WTC11 (cell line): ENCODE measurements around the gene DOP1A. TPM values are rescaled to one million over a fixed set of nuclear protein-coding genes. Genes with fewer than 3 reads are reported as not detected.

Source experiments
- ATAC-seq: fragments of 200-7000 bp; cut with Tn5 transposase; 2 replicates; pipeline ENCODE4 v1.10.0; 2021; ENCODE audit warnings: mild to moderate bottlenecking, moderate library complexity
- CTCF ChIA-PET: fragments of 300-600 bp; sonication (Branson Sonifier 250); formaldehyde crosslinking; loops from one replicate; lab custom pipeline; 2021; ENCODE audit warnings: antibody characterized with exemption; lab: Charles Lee
- POLR2A ChIA-PET: fragments of 350-600 bp; sonication (Branson Sonifier 250); formaldehyde crosslinking; loops from one replicate; lab custom pipeline; 2021; ENCODE audit warnings: antibody characterized with exemption; lab: Charles Lee
- DNase-seq: peaks from one replicate; pipeline ENCODE4 v3.0.0; 2021; ENCODE audit warnings: low spot score
- H3K27ac Mint-ChIP-seq: 2 replicates; pipeline ENCODE4 v1.8.0; 2021; ENCODE audit warnings: mixed read lengths
- H3K27me3 Mint-ChIP-seq: 2 replicates; pipeline ENCODE4 v1.8.0; 2021; ENCODE audit warnings: low read depth, mild to moderate bottlenecking, moderate library complexity, mixed read lengths
- H3K36me3 Mint-ChIP-seq: 2 replicates; pipeline ENCODE4 v1.8.0; 2021; ENCODE audit warnings: mixed read lengths
- H3K4me1 Mint-ChIP-seq: 2 replicates; pipeline ENCODE4 v1.8.0; 2022; ENCODE audit warnings: mixed read lengths
- H3K4me3 Mint-ChIP-seq: 2 replicates; pipeline ENCODE4 v1.8.0; 2021; ENCODE audit warnings: mild to moderate bottlenecking, moderate library complexity, mixed read lengths
- H3K9me3 Mint-ChIP-seq: 2 replicates; pipeline ENCODE4 v1.8.0; 2021; ENCODE audit warnings: mixed read lengths
- ATF1 ChIP-seq: sonication (generic); formaldehyde crosslinking; IDR thresholded peaks from 2 replicates; pipeline ENCODE4 v1.8.1; 2023; ENCODE audit warnings: mild to moderate bottlenecking, moderate library complexity, missing genetic modification reagents
- CREB1 ChIP-seq: sonication (generic); formaldehyde crosslinking; IDR thresholded peaks from 2 replicates; pipeline ENCODE4 v1.8.0; 2023; ENCODE audit warnings: mild to moderate bottlenecking, missing genetic modification reagents
- CTCF ChIP-seq: fragments of 200-600 bp; IDR thresholded peaks from 2 replicates; pipeline ENCODE4 v1.8.0; 2022; ENCODE audit warnings: antibody characterized with exemption
- ELF4 ChIP-seq: sonication (generic); formaldehyde crosslinking; IDR thresholded peaks from 2 replicates; pipeline ENCODE4 v1.8.1; 2022; ENCODE audit warnings: low read depth, mild to moderate bottlenecking, moderate library complexity, missing genetic modification reagents
- EMX1 ChIP-seq: fragments of 250-450 bp; sonication (Bioruptor Pico); IDR thresholded peaks from 2 replicates; pipeline ENCODE4 v1.8.0; 2021; ENCODE audit warnings: mild to moderate bottlenecking
- ESRRA ChIP-seq: sonication (generic); formaldehyde crosslinking; IDR thresholded peaks from 2 replicates; pipeline ENCODE4 v1.8.1; 2022; ENCODE audit warnings: mild to moderate bottlenecking, missing genetic modification reagents, borderline replicate concordance
- FOXK1 ChIP-seq: sonication (generic); formaldehyde crosslinking; IDR thresholded peaks from 2 replicates; pipeline ENCODE4 v1.8.0; 2022; ENCODE audit warnings: mild to moderate bottlenecking, moderate library complexity, missing genetic modification reagents
- GABPB1 ChIP-seq: sonication (generic); formaldehyde crosslinking; IDR thresholded peaks from 2 replicates; pipeline ENCODE4 v1.8.1; 2023; ENCODE audit warnings: mild to moderate bottlenecking, missing genetic modification reagents
- GTF2I ChIP-seq: fragments of 250-450 bp; sonication (Bioruptor Pico); conservative IDR thresholded peaks from 2 replicates; pipeline ENCODE4 v1.4.0; 2021; ENCODE audit warnings: mild to moderate bottlenecking
- HMGXB4 ChIP-seq: sonication (generic); formaldehyde crosslinking; IDR thresholded peaks from 2 replicates; pipeline ENCODE4 v1.8.1; 2023; ENCODE audit warnings: mild to moderate bottlenecking, moderate library complexity, missing genetic modification reagents
- JUN ChIP-seq: sonication (generic); formaldehyde crosslinking; IDR thresholded peaks from 2 replicates; pipeline ENCODE4 v1.8.0; 2023; ENCODE audit warnings: mild to moderate bottlenecking, missing genetic modification reagents
- MAX ChIP-seq: sonication (generic); formaldehyde crosslinking; IDR thresholded peaks from 2 replicates; pipeline ENCODE4 v1.8.0; 2022; ENCODE audit warnings: mild to moderate bottlenecking, missing genetic modification reagents
- NFYB ChIP-seq: sonication (generic); formaldehyde crosslinking; conservative IDR thresholded peaks from 2 replicates; pipeline ENCODE4 v1.8.0; 2022; ENCODE audit warnings: low read depth, missing genetic modification reagents
- NR3C1 ChIP-seq: sonication (generic); formaldehyde crosslinking; conservative IDR thresholded peaks from 2 replicates; pipeline ENCODE4 v1.8.1; 2023; ENCODE audit warnings: low read depth, mild to moderate bottlenecking, missing genetic modification reagents
- PRDM15 ChIP-seq: sonication (generic); formaldehyde crosslinking; IDR thresholded peaks from 2 replicates; pipeline ENCODE4 v1.8.0; 2022; ENCODE audit warnings: missing genetic modification reagents
- RELA ChIP-seq: sonication (generic); formaldehyde crosslinking; IDR thresholded peaks from 2 replicates; pipeline ENCODE4 v1.8.1; 2022; ENCODE audit warnings: missing genetic modification reagents, mild to moderate bottlenecking, borderline replicate concordance
- RORB ChIP-seq: fragments of 250-450 bp; sonication (Bioruptor Pico); IDR thresholded peaks from 2 replicates; pipeline ENCODE4 v1.9.0; 2021; ENCODE audit warnings: mild to moderate bottlenecking
- TEAD4 ChIP-seq: sonication (generic); formaldehyde crosslinking; IDR thresholded peaks from 2 replicates; pipeline ENCODE4 v1.8.0; 2022; ENCODE audit warnings: mild to moderate bottlenecking, missing genetic modification reagents
- TP53 ChIP-seq: sonication (generic); formaldehyde crosslinking; IDR thresholded peaks from 2 replicates; pipeline ENCODE4 v1.8.1; 2023; ENCODE audit warnings: mild to moderate bottlenecking, missing genetic modification reagents
- ZBTB21 ChIP-seq: sonication (generic); formaldehyde crosslinking; IDR thresholded peaks from 2 replicates; pipeline ENCODE4 v1.8.1; 2023; ENCODE audit warnings: mild to moderate bottlenecking, missing genetic modification reagents, borderline replicate concordance
- ZMAT4 ChIP-seq: fragments of 250-450 bp; sonication (Bioruptor Pico); IDR thresholded peaks from 2 replicates; pipeline ENCODE4 v1.9.0; 2021; ENCODE audit warnings: mild to moderate bottlenecking
- ZNF121 ChIP-seq: sonication (generic); formaldehyde crosslinking; IDR thresholded peaks from 2 replicates; pipeline ENCODE4 v1.8.0; 2023; ENCODE audit warnings: missing genetic modification reagents
- ZNF138 ChIP-seq: sonication (generic); formaldehyde crosslinking; conservative IDR thresholded peaks from 2 replicates; pipeline ENCODE4 v1.8.1; 2022; ENCODE audit warnings: mild to moderate bottlenecking, moderate library complexity, missing genetic modification reagents
- ZNF219 ChIP-seq: sonication (generic); formaldehyde crosslinking; IDR thresholded peaks from 2 replicates; pipeline ENCODE4 v1.8.0; 2023; ENCODE audit warnings: missing genetic modification reagents, mild to moderate bottlenecking, borderline replicate concordance
- ZNF396 ChIP-seq: fragments of 250-450 bp; sonication (Bioruptor Pico); IDR thresholded peaks from 2 replicates; pipeline ENCODE4 v1.8.0; 2021; ENCODE audit warnings: mild to moderate bottlenecking, moderate library complexity, borderline replicate concordance
- ZNF423 ChIP-seq: fragments of 250-450 bp; sonication (Bioruptor Pico); IDR thresholded peaks from 2 replicates; pipeline ENCODE4 v2.1.2; 2022; ENCODE audit warnings: mild to moderate bottlenecking, moderate library complexity
- total RNA-seq: library from RNA; stranded (reverse); gene quantifications from 3 replicates; pipeline ENCODE4 v1.2.3, GENCODE V29; 2021

The DOP1A gene
- total RNA-seq, 1 experiment from 2014 or later, result 16.9 TPM

GRCh38 chr6:83169511-83169910, 102.0 kb downstream of the DOP1A start (continued):
- TF ChIP-seq NR3C1 (CRISPR knock-in tag) (no peak), CTCF (no peak), FOXK1 (no peak), EMX1 (CRISPR knock-in tag) (no peak), ZNF138 (CRISPR knock-in tag) (no peak), ZNF121 (CRISPR knock-in tag) (no peak), ZBTB21 (CRISPR knock-in tag) (no peak), RORB (CRISPR knock-in tag) (no peak)

- no peak overlapping the region for H3K27ac Mint-ChIP-seq
These were observed 108.8 kb downstream of the DOP1A start for GRCh38 chr6:83176246-83176645.

GRCh38 chr6:83180426-83180950, 113.0 kb downstream of the DOP1A start:
- no peaks in the 10 kb centered on the region for H3K9me3 Mint-ChIP-seq
- no peaks in the 10 kb centered on the region for H3K27me3 Mint-ChIP-seq
- H3K27ac Mint-ChIP-seq, result no peak overlapping the region
- CTCF ChIA-PET, result interaction anchor here (1.6 kb wide), 1 partner anchor 113 kb away, joined by 3 read pairs; the partner anchor contains the start of gene DOP1A
- peaks cover 69% of the 10 kb centered on the region for H3K36me3 Mint-ChIP-seq
- DNase-seq (no peak), ATAC-seq (no peak)
- peaks cover 9% of the 10 kb centered on the region for H3K4me1 Mint-ChIP-seq
- POLR2A ChIA-PET, result no interaction called here
- no peak overlapping the region for H3K4me3 Mint-ChIP-seq
- TF ChIP-seq NFYB (CRISPR knock-in tag) (no peak), ZNF423 (CRISPR knock-in tag) (no peak), ZNF396 (CRISPR knock-in tag) (no peak), ATF1 (CRISPR knock-in tag) (no peak), PRDM15 (CRISPR knock-in tag) (no peak), ZNF219 (CRISPR knock-in tag) (no peak), JUN (no peak), ZMAT4 (no peak), GABPB1 (CRISPR knock-in tag) (no peak), RELA (CRISPR knock-in tag) (no peak), HMGXB4 (no peak), CREB1 (CRISPR knock-in tag) (no peak), ZNF121 (CRISPR knock-in tag) (no peak), TP53 (CRISPR knock-in tag) (no peak), ELF4 (CRISPR knock-in tag) (no peak), ESRRA (CRISPR knock-in tag) (no peak), GTF2I (CRISPR knock-in tag) (no peak), MAX (no peak)

More at GRCh38 chr6:83176246-83176645, 108.8 kb downstream of the DOP1A start:
- H3K27me3 Mint-ChIP-seq, result no peaks in the 10 kb centered on the region
- H3K4me1 Mint-ChIP-seq, result peaks cover under 1% of the 10 kb centered on the region; the same call in 1 of the 2 replicates
- ChIA-PET POLR2A (no interaction called here), CTCF (interaction anchor here (2.4 kb wide), 1 partner anchor 39 kb away, joined by 7 read pairs; no protein-coding TSS in a partner anchor)
- H3K9me3 Mint-ChIP-seq, result no peaks in the 10 kb centered on the region
- ATAC-seq (no peak), DNase-seq (no peak)
- H3K4me3 Mint-ChIP-seq, result no peak overlapping the region
- H3K36me3 Mint-ChIP-seq, result peaks cover 67% of the 10 kb centered on the region
- no peak for TF ChIP-seq TEAD4 (CRISPR knock-in tag)
- no peak for TF ChIP-seq ELF4 (CRISPR knock-in tag)
